Right hindlimb (tissue), 1 donor: ENCODE results near the gene FAM171A2.
"Not testable (repeated sequence)": the region's sequence is repeated elsewhere in the genome, so short reads cannot be mapped to it uniquely, and the experiment has no call there.

Source experiments
- DNase-seq: peaks from one replicate; pipeline ENCODE4 v3.0.0-alpha.2; 2018

Gene FAM171A2

DNA sequence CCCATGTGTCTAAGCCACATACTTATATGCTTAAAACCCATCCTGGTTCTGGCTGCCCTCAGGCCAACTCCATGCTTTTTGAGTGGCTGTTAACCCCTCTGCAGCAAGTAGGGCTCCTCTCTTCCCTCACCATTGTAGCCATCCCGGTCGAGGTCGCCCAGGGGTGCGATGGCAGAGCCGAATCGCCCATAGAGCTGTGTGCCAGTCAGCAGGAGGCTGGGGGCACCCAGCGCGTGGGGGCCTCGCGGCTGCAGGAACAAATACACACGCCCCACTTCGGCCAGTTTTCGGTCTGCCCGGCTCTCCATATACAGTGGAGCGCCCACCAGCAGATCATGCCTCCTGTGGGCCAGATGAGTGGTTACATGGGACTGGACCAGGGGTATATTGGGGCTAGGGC is 19.7 kb upstream of the FAM171A2 start:
- DNase-seq, result no peak

DNA sequence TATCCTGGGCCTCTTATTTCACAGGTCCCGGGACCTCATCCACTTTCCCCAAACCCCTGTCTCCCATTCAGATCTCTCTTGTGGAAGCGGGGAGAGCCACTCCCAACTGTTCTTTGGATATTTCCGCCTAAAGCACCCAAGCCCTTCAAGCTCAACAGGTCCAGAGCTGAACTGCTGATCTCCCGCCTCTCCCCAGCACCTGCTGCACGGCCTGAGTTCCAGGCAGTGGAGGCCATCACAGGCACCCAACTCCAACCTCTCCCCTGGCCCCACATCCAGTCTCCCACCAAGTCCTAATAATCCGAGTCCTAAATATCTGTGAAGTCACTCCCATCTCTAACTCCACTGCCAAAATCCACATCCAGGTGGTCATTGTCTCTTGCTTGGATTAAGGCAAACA is 19.3 kb upstream of the FAM171A2 start:
- DNase-seq, result no peak

DNA sequence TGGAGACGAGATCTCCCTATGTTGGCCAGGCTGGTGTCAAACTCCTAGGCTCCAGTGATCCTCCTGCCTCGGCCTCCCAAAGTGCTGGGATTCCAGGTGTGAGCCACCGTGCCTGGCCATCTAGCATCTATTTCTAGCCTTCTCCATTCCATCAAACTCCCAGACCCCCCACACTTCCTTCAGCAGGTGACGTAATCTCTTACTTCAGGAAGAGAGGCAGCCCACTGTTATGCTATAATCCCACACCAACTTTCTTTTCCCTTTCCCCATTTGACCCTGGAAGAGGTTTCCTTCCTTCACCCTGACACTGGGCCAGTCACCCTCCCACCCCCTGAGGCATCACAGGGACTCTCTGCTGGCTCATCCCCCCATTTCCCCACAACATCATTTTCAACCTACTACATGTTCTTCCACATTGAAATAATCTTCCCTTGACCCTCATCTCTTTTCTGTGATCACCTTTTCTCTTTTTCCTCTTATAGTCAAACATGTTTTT is 18.2 kb upstream of the FAM171A2 start:
- DNase-seq, result no peak

DNA sequence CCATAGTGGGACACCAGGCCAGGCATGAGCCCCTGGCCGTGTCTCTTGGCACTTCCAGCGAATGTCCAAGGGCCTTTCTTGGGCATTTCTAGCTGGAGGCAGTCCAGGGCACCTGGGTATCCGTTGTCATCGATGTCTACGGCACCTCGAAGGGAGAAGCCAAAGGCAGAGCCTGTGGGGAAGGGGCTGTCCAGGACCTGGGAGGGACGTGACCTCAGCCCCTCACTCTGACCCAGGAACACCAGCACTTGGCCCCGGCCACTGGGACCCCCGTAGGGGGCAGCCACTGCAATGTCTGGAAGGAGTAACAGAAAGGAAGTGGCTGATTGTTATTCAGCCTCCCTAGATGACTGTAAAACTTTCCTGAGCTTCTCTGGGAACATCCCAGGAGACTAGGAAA is 17.1 kb upstream of the FAM171A2 start:
- DNase-seq, result no peak

DNA sequence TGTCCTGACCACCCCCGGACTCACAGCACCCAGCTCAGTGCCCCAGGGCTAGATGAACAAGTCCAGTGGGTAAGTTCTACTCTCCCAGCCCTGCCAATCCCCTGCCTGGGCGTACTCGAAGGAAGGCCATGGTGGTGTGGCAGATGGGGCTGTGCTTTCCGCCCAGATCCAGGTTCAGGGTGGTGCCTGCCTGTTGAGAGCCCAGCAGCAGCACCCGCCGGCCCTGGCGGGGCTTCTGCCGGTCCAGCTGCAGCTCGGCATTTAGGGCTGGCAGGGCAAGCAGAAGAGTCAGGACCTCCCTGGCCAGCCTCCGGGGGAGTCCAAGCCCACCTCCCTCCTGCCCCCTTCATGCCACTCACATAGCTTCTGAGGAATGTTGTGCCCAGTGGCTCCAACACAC is 16.2 kb upstream of the FAM171A2 start:
- DNase-seq, result no peak

DNA sequence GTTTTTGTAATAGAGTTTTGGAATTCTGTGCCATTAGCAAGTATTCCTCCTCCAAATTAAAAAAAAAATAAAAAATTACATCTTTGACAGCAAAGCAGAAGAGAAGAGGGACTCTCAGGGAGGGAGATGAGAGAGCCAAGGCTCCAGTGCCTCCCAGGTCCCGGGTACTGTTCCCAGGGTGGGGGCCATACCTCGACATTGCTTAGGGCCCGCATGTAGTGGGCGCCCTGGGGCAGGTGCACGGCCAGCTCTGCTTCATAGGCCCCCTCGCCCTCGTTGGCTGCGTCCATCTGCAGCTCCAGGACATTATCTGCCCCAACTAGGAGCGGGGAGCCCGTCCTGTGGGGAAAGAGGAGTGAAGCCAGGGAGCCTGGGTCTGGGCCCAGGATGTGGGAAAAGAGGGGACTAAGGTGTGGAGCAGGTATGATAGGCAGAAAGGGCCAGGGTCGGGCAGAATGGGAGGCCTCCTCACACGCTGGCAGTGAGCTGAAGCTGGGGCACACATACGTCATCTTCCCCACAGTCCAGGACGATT is 14.6 kb upstream of the FAM171A2 start:
- DNase-seq, result no peak

DNA sequence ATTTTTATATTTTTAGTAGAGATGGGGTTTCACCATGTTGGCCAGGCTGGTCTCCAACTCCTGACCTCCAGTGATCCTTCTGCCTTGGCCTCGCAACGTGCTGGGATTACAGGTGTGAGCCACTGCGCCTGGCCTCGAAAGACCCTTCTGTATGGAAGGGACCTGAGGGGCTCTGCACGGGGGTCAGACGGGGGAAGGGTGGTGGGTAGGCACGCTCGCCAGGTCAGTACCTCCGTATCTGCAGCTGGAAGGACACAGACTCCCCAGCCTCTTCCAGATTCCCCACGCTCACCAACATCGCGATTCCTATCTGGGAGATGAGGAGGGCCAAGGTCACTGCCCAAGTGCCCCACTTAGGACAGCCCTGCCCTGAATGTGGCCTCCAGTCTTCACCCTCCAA is 13.1 kb upstream of the FAM171A2 start:
- no peak for DNase-seq

DNA sequence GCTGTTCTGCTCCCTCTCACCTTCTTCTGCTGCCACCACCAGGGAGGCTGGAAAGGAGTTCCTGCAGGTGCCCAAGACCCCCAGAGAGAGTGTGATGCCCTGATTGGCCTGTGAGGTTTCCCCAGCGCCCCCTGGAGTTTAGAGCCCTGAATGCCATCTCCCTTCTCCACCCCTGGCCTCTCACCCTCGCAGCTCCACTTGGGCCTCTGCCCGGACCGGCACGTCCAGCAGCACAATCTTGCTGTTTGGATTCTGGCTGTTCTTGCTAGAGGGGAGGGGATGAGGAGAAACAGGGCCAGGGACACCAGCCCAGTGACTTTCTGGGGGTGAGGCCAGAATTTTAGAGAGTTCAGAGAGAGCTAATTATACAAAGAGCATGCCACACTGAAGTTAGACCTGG is 12.5 kb upstream of the FAM171A2 start:
- DNase-seq, result peak; percentile 73

DNA sequence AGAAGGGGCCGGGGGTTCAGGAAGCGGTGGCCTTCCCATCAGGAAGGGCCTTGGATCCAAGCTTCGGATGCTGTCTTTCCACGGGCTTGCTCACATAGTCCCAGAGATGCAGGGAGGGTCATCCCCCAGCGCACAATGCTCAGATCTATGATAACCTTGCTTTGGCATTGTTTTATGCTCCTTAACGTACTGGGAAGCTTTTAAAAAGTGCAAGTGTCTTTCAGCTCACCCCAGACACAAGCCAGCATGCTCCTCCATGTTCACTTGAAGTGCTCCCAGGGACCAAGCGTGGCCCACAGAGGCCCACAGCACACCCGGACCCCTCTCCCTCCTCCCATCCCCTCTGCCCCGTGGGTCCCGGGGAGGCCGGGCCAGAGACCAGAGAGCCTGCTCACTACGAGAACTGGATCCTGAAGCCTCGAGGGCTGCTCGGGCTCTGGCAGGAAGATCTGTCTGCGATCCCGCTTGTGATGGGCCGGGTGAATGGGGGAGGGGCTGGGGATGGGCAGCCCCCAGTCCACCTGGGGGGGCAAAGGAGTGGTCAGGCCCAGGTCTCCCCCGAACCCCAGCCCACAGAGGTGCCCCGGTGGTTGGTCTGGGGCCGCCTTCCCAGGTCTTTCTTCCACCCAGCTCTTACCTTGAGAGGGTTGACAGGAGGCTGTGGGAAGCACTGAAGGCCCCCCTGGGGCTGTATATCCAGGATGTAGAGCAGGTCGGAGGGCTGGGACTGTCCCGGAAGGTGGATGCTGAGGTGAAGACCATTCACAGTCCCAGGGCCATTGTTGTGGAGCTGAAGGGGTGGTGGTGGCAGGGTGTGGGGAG is 11.8 kb upstream of the FAM171A2 start:
- DNase-seq, result no peak

DNA sequence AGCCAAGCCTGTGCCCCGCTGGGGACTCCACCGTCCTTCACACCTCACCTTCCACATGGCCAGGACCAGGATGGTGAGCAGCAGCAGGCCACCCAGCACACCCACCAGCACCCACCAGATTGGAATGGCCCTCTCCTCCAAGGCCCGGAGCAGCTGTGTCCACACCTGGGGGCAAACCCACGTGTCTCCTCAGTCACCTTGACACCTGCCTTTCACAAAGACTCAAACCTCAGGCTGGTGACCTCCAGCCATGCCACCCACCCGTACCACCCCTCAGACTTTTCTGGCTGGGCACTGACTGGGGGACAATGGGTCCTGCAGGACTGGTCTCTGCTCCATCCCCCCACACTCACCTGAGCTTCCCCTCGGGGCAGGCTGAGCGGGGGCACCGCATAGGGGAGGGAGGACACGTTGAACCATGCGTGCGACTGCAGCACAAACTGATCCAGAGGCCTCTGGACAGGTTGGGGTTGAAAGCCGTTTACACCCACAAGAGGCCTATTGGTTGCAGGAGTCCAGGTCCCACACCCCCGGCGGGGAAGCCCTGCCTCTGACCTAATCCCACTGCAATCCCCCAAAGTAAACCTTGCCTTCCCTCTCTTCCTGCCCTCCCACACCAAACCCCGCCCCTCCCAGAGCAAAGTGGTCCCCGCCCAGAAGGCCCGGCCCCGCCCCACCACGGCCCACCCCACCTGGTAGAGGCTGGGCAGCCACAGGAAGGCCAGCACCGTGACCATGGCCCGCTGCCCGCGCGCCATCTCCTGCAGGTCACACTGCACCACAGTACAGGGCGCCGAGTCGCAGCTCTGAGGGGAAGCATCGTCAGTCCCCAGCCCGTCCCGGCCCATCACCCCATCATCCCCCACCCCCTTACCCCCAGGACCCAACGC is 10.9 kb upstream of the FAM171A2 start:
- DNase-seq, result no peak

DNA sequence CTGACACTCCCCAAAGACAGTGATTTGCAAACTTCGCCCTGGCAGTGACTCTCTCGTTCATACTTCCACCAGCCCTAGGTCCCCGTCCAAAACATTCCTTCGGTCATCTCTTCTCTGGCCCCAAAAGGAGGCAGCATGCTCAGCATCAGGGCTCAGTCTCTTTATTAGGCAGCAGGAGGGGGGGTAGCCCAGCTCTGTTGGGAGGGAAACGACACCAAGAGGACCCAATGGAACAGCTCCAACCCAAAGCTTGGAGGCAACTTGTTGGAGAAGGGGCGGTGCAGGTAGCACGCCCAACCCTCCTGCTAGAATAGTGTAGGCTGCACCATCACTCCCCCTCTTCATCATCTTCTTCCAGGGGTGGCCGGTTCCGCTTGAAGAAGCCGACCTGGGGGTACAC is 8.4 kb upstream of the FAM171A2 start:
- no peak for DNase-seq

DNA sequence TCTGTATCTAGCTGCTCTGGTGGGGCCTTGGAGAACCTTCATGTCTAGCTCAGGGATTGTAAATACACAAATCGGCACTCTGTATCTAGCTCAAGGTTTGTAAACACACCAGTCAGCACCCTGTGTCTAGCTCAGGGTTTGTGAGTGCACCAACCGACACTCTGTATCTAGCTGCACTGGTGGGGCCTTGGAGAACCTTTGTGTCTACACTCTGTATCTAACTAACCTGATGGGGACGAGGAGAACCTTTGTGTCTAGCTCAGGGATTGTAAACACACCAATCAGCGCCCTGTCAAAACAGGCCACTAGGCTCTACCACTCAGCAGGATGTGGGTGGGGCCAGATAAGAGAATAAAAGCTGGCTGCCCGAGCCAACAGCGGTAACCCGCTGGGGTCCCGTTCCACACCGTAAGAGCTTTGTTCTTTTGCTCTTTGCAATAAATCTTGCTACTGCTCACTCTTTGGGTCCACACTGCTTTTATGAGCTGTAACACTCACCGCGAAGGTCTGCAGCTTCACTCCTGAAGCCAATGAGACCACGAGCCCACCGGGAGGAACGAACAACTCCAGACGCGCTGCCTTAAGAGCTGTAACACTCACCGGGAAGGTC is 5.9 kb upstream of the FAM171A2 start:
- not testable (repeated sequence) for DNase-seq

DNA sequence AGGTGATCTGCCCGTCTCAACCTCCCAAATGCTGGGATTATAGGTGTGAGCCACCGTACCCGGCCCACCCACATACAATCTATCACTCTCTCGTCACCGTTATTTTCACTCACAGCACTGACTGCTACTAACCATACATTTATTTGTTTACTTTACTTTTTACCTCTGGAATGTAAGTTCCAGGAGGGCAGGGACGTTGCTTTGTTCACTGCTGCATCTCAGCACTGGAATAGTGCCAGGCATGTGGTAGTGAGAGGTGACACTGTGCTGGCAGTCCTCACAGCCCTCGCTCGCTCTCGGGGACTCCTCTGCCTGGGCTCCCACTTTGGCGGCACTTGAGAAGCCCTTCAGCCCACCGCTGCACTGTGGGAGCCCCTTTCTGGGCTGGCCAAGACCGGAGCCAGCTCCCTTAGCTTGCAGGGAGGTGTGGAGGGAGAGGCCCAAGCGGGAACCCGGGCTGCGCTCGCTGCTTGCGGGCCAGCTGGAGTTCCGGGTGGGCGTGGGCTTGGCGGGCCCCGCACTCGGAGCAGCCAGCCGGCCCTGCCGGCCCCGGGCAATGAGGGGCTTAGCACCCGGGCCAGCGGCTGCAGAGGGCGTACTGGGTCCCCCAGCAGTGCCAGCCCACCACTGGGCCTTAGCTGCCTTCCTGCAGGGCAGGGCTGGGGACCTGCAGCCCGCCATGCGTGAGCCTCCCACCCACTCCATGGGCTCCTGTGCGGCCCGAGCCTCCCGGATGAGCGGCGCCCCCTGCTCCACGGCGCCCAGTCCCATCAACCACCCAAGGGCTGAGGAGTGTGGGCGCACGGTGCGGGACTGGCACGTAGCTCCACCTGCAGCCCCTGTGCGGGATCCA is 5.0 kb upstream of the FAM171A2 start:
- DNase-seq, result not testable (repeated sequence)

DNA sequence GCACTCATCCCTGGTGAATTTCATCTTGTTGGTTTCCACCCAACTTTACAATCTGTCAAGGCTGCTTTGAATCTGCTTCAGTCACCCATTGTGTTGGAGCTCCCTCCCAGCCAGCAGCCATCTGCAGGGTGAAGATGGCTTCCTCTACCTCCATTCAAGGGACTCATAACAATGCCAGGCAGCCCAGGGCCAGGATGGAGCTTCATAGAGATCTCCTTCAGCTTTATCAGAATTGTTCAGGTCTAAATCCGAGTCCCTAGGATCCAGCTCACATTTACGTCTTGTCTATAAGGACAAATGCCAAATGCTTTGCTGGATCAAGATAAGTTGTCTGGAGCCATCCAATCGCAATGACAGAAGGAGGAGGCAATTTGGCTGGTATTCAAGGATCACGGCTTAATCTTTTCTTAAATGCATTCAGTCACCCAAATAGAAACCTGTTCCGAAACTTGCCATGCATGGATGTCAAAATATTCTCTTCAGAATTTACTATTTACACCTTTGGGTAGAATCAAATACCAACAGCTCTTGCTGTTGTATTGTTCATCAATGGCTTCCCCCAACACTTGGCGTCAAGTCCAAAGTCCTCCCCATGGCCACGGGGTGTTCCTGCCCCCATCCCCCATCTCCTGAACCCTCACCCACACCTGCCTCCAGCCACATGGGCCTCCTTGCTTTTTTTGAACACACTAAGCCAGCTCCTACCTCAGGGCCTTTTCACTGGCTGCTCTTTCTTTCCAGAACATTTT is 3.8 kb upstream of the FAM171A2 start:
- no peak for DNase-seq

DNA sequence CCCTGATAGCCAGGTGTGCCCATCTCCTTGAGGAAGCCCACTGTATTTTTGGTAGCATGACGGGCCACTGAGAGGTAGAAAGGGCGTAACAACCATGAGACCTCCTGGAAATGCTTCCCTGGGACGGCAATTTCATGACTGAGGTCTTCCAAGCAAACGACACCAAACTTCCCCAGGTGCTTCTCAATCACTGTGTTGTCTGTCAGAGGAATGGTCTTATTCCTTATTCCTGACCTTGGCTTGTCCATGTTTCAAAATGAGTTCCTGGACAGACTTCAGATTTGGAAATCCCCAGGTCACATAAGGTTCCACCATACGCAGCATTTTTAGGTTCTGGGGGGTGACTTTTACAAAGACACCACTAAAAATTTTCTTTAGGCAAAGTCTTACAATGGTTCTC is 1.4 kb upstream of the FAM171A2 start:
- not testable (repeated sequence) for DNase-seq

DNA sequence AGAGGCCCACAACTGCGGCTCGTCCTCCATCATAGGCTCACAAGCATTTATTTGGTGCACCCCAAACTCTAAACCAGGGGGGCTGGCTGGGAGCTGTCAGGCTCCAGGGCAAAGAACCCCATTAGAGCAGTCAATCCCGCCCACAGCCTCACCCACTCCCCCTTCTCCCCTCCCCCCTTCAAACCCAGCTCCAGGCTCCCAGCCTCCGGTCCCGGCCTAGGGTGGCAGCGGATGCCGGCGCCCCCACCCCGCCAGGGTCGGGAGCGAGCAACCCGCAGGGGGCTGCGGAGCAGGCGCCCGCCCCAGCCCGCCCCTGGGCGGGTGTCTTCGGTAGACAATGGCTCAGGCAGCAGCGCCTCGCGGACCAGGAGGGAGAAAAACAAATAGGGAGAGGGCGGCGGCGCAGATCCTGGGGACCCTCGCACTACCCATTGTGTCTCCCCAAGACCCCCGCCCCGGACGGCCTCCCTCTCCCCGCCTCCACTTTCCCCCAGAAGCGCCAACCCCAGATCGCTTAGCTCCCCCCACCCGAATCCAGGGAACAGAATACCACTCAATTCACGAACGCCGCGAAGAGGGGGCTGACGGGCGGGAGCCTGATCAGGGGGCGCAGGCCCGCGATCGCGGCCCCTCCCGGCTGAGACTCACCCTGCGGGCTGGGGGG is 572 bp downstream of the FAM171A2 start:
- DNase-seq, result peak; percentile 57

DNA sequence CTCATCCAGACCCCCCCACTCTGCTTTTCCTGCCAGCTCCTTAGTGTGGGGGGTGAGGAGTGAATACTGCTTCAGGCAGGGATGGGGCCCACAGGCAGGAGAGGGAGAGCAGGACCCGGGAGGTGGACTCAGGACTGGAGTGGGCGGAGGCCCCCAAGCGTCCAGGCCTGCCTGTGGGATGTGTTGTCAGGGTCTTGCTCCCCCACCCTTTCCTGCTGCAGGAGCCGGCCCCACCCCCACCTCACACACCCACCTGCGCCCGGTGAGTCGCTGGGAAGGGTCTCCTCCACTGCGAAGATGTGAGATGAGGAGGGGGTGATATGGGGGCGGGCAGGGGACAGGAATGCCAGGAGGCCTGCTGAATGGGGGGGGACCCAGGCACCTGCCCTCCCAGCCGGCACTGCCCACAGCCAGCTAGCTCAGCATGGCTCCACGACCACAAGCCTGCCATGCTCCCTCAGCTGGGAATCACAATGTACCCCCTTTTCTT is 1.1 kb downstream of the FAM171A2 start:
- peak; percentile 47 for DNase-seq

DNA sequence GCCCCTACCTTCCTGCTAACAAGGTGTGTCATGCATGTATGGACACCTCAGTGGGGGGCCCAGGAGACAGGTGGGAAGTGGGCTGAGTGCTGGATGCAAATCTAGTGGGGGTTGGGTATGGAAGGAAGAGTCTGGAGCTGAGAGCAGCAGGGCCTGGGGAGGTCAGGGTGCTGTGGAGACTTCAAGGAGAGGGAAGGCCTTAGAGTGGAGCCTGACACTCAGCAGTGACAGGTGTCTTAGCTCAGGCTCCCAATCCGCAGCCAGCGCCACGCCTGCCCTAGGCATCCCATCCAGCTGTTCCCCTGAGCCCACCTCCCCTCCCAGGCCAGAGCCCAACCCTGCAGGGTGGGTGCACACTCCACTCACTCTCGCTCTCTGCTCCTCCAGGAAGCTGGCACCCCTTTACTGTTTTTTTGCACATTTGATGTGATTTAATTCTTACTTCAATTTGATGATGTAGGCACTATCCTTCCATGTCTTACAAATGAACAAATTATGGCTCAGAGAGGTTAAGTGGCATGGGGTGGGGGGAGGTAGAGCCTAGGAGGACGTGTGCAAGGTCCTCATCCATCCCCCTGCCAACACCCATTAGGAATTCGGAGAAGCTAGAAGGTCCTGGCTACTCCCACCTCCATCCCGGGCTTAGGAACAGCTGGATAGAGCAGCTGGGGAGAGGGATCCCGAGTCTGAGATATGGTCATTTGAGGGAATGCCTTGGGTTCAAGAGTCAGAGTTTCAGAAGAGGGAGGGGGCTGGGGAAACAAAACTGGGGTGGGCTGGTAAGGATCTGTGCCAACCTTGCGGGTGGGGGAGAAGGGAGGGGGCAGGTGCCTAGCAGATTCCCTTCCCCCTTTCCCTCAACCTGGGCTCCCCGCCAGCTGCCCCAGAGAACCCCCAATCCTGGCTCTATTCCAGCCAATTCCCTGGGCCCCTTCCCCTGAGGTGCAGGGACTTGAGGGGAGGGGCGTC is 2.1 kb downstream of the FAM171A2 start:
- peak; percentile 57 for DNase-seq

DNA sequence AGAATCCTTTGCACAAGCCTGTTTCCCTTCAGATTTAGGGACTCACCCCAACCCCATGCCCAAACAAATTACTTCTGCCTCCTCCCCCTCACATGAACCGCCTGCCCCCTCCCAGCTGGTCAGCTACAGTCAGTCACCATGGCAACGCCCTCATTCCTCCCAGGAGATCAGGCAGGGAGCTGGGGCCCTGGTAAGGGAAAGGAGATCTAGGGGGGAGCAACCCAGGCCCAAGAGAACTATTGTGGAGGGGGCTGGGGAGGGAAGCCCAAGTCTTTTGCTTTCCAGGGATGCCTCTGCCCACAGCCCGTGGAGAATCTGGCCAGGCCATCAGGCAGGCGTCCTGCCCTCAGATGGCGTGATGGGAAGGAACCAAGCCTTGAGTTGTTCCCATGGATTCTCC is 2.8 kb downstream of the FAM171A2 start:
- DNase-seq, result peak; percentile 59
